Measurements from ENCODE around the gene DDX11.
"Not testable (repeated sequence)": the region's sequence is repeated elsewhere in the genome, so short reads cannot be mapped to it uniquely, and the experiment has no call there.

DDX11 gene

GRCh38 chr12:31098771-31099170, 25.1 kb downstream of the DDX11 start:
- DNase-seq: not testable (repeated sequence)

- DNase-seq: not testable (repeated sequence)
Observed at GRCh38 chr12:31099434-31099833, 25.8 kb downstream of the DDX11 start.

- DNase-seq: not testable (repeated sequence)
Observed at GRCh38 chr12:31100503-31101208, 27.0 kb downstream of the DDX11 start.

GRCh38 chr12:31102125-31102524, 28.5 kb downstream of the DDX11 start:
- DNase-seq: not testable (repeated sequence)

- DNase-seq: not testable (repeated sequence)
Observed at GRCh38 chr12:31102596-31102995, 28.9 kb downstream of the DDX11 start.

- DNase-seq: not testable (repeated sequence)
Observed at GRCh38 chr12:31103561-31103975, 29.9 kb downstream of the DDX11 start.

- not testable (repeated sequence) for DNase-seq
Observed at GRCh38 chr12:31104220-31104619, 30.6 kb downstream of the DDX11 start.

GRCh38 chr12:31104773-31105172, 31.1 kb downstream of the DDX11 start:
- not testable (repeated sequence) for DNase-seq

- no peak for DNase-seq
Observed at GRCh38 chr12:31105668-31106067, 32.0 kb downstream of the DDX11 start.

- DNase-seq: no peak
Observed at GRCh38 chr12:31106101-31106803, 32.6 kb downstream of the DDX11 start.

- not testable (repeated sequence) for DNase-seq
Observed at GRCh38 chr12:31109773-31110172, 36.1 kb downstream of the DDX11 start.

- DNase-seq: not testable (repeated sequence)
Observed at GRCh38 chr12:31110263-31110662, 36.6 kb downstream of the DDX11 start.

GRCh38 chr12:31115092-31115601, 41.5 kb downstream of the DDX11 start:
- DNase-seq: not testable (repeated sequence)

- not testable (repeated sequence) for DNase-seq
Observed at GRCh38 chr12:31116846-31117202, 43.2 kb downstream of the DDX11 start.

GRCh38 chr12:31117203-31118011, 43.7 kb downstream of the DDX11 start:
- DNase-seq: peak in 7 of 56 donors; percentile 12 to 56 (median 28)

GRCh38 chr12:31118347-31119191, 44.9 kb downstream of the DDX11 start:
- DNase-seq: peak in 2 of 56 donors; percentile 22 to 43

- DNase-seq: peak in 1 of 56 donors; percentile 15
Observed at GRCh38 chr12:31119192-31119802, 45.6 kb downstream of the DDX11 start.

GRCh38 chr12:31119803-31120211, 46.1 kb downstream of the DDX11 start:
- DNase-seq: no peak

- no peak for DNase-seq
Observed at GRCh38 chr12:31120392-31121008, 46.8 kb downstream of the DDX11 start.
